GM12872 (cell line): ENCODE results near the gene MIER1.

Experiments
- TF ChIP-seq, protein P1 (sequence below): IDR thresholded peaks from 3 replicates; pipeline ENCODE4 v1.5.1; 2011; ENCODE audit warnings: low read depth, mild to moderate bottlenecking, low read length, moderate library complexity; ENCODE audit not compliant: insufficient read depth

The MIER1 gene

DNA sequence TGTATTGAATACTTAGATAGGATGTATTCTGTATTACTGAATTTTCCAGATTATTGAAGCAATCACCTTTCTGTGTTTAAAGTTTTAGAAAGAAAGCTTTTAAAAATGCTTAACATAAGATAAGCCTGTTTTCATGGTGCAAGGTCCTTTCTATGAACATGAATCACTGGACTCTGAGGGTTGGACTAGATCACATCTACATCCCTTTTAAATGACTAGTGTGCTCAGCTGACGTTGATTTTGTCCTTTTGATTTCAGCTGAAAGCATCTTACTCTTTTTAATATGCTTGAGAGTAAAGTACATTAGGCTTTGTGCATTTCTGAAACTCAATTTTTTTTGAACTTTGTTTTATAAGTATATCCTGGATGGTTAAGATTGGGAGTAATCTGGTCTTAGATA lies 16.2 kb downstream of the MIER1 start:
- TF ChIP-seq, protein P1, sequence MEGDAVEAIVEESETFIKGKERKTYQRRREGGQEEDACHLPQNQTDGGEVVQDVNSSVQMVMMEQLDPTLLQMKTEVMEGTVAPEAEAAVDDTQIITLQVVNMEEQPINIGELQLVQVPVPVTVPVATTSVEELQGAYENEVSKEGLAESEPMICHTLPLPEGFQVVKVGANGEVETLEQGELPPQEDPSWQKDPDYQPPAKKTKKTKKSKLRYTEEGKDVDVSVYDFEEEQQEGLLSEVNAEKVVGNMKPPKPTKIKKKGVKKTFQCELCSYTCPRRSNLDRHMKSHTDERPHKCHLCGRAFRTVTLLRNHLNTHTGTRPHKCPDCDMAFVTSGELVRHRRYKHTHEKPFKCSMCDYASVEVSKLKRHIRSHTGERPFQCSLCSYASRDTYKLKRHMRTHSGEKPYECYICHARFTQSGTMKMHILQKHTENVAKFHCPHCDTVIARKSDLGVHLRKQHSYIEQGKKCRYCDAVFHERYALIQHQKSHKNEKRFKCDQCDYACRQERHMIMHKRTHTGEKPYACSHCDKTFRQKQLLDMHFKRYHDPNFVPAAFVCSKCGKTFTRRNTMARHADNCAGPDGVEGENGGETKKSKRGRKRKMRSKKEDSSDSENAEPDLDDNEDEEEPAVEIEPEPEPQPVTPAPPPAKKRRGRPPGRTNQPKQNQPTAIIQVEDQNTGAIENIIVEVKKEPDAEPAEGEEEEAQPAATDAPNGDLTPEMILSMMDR, result no peak

DNA sequence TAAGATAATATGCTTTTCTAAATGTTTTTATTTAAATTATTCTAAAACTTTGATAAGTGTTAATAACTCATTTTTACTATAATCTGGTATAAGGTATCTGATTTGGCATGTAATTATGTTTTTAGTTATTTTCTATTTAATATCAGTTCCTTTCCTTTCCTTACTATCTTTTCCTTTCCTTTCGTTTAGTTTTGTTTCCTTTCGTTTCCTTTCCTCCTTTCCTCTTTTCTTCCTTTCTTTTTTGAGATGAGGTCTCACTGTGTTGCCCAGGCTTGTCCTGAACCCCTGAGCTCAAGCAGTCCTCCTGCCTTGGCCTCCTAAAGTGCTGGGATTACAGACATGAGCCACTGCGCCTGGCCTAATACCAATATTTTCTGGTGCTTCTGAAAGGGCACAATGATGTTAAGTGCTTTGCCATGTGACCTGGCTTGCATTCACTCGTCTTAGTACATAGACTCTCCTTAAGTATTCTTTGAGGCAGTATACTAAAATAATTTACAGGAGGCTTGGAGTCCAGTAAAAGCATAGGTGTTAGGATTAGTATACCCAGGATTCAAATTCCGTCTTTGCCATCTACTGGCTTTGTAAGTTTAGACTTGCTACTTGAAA lies 18.7 kb downstream of the MIER1 start:
- TF ChIP-seq, protein P1, result no peak

DNA sequence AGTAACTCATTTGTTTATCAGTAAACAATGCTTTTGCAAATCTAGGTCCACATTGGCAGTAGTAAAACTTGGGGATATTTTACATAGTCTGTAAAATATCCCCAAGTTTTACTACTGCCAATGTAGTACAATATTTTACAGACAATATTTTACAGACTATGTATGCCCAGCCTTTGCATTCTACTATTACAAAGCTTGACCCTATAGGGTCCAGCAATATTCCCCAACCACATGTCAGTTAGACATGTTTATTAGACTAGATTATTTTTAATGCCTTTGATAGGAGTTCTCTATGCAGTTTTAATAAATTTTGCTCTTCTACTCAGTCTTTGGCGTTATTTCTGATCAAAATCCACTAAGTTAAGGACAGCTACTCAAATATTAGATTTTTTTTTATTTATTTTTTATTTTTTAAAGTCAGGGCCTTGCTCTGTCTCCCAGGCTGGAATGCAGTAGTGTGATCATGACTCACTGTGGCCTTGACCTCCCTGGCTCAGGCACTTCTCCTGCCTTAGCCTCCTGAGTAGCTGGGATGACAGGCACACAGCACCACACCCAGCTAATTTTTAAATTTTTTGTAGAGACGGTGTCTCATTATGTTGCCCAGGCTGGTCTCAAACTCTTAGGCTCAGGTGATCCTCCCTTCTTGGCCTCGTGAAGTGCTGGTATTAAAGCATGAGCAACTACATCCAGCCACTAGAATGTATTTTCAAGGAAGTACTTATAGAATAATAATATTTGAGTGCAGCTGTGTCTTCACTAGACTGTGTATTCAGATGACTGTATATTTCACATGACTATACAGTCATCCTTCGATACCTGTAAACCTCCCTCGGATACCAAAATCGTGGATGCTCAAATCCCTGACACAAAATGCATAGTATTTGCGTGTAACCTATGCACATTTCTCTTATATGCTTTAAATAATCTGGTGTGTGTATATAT lies 19.8 kb downstream of the MIER1 start:
- TF ChIP-seq, protein P1, result no peak

DNA sequence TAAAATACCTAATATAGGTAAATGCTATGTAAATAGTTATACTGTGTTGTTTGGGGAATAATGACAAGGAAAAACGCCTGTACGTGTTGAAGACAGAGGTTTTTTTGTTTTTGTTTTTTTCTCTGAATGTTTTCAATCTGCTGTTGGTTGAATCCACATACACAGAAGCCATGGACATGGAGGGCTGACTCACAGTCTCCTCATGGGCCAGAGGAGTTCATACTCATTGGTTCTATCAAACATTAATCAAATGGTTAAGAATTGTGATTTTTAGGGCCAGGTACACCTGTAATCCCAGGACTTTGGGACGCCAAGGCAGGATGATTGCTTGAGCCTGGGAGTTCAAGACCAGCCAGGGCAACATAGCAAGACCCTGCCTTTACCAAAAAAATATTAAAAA lies 20.5 kb downstream of the MIER1 start:
- TF ChIP-seq, protein P1, result no peak

DNA sequence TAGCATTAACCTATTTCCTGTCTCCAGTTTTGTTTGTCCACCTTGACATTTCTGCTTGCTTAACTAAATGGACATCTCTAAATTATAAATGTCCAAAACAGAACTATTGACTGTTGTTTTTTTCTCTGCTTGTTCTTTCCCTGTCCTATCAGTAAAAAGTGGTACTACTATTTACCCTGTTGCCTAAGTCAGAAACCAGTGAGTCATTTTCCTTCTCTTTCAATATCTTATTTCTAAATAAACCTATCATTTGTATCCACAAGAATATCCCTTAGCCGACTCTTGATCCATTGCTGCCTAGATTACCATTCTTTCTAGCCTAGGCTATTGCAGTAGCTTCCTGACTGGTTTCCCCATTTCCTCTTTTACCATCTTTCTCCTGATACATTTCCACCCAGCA lies 22.5 kb downstream of the MIER1 start:
- TF ChIP-seq, protein P1, result no peak

DNA sequence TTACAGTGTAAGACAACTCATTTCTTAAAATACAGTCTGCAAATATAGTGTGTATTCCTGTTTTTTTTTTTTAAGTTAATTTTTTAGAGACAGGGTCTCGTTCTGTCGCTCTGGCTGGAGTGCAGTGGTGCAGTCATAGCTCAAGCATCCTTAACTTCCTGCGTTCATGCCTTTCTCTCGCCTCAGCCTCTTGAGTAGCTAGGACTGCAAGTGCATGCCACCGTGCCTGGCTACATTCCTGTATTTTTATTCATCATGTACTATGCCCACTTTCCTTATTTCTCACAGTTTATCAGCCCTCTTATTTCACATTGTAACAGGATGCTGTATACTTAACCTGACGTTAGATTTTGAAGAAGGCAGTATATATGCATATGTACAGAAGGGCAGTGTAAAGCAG lies 26.7 kb downstream of the MIER1 start:
- TF ChIP-seq, protein P1, result no peak

DNA sequence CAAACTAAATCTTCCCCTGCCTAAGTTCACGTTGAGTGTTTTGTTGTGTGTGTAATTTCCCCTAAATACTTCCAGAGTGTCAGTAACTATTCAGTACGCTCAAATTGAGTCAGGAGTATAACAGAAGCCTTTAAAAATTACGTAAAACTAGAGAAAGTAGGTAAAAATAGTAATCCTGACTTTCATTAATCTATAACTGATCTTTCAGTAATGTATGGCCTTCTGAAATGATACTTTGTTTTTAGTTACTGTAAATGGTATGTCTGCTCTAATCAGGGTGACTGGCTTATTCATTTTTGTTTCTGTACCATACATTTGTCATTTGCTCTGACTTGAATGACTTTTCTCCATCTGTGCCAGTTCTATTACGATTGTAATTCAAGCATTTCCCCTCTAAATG lies 29.4 kb downstream of the MIER1 start:
- TF ChIP-seq, protein P1, result no peak
